HG03439 (cell line): ENCODE data around the gene PCBP3.
"Not testable (repeated sequence)": the region's sequence is repeated elsewhere in the genome, so short reads cannot be mapped to it uniquely, and the experiment has no call there.

Source experiments
- ATAC-seq: cut with Tn5 transposase; IDR thresholded peaks from one replicate; pipeline ENCODE4 v1.9.1; 2021; ENCODE audit warnings: mild to moderate bottlenecking, moderate library complexity; ENCODE audit not compliant: unreplicated experiment

Gene PCBP3

GRCh38 chr21:45974073-45975019, 330.8 kb downstream of the PCBP3 start:
- no peak for ATAC-seq

GRCh38 chr21:45975020-45975666, 331.6 kb downstream of the PCBP3 start:
- ATAC-seq = no peak

- not testable (repeated sequence) for ATAC-seq
Observed at GRCh38 chr21:45975667-45976409, 332.3 kb downstream of the PCBP3 start.

GRCh38 chr21:45976701-45977311, 333.3 kb downstream of the PCBP3 start:
- no peak for ATAC-seq

GRCh38 chr21:45977396-45977795, 333.9 kb downstream of the PCBP3 start:
- no peak for ATAC-seq

- ATAC-seq = no peak
Observed at GRCh38 chr21:45979141-45979631, 335.7 kb downstream of the PCBP3 start.

GRCh38 chr21:45979651-45980050, 336.1 kb downstream of the PCBP3 start:
- ATAC-seq = no peak

GRCh38 chr21:45980271-45980670, 336.7 kb downstream of the PCBP3 start:
- ATAC-seq = no peak

- ATAC-seq = no peak
Observed at GRCh38 chr21:45980697-45981096, 337.2 kb downstream of the PCBP3 start.

GRCh38 chr21:45981151-45982091, 337.9 kb downstream of the PCBP3 start, which contains the start of gene COL6A1:
TSS of gene COL6A1 (plus strand) at chr21:45981770. CDS start at chr21:45981851, 81 bp downstream.
- no peak for ATAC-seq

GRCh38 chr21:45982092-45982757, 338.7 kb downstream of the PCBP3 start:
- ATAC-seq = no peak

GRCh38 chr21:45982758-45983648, 339.5 kb downstream of the PCBP3 start:
- no peak for ATAC-seq

GRCh38 chr21:45983649-45983965, 340.1 kb downstream of the PCBP3 start:
- ATAC-seq = no peak

GRCh38 chr21:45983981-45984551, 340.5 kb downstream of the PCBP3 start:
- ATAC-seq = no peak

GRCh38 chr21:45984584-45985095, 341.1 kb downstream of the PCBP3 start:
- no peak for ATAC-seq

- no peak for ATAC-seq
Observed at GRCh38 chr21:45985471-45986315, 342.2 kb downstream of the PCBP3 start.
